ENCODE measurements around the gene MORN4. TPM values are rescaled to one million over a fixed set of nuclear protein-coding genes. Genes with fewer than 3 reads are reported as not detected.

Gene MORN4
- total RNA-seq, 2 experiments from 2014 or later, result 2.4 to 5.4 TPM

DNA sequence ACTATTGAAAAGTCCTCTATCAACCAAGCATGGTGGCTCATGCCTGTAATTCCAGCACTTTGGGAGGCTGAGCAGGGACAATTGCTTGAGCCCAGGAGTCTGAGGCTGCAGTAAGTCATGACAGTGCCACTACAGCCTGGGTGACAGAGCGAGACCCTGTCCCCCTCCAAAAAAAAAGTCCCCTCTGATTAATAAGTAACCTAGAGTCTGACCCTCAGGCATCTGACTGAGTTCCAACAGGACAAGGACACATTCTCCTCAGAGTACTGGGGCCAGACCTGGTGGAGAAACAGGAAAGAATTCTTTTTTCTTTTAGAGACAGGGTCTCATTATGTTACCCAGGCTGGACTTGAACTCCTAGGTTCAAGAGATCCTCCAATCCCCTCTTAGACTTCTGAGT, 10.0 kb downstream of the MORN4 start:
- H3K9me2 ChIP-seq (ENCODE audit: insufficient read depth, low read length), result no peaks in the 10 kb centered on the region
- intact Hi-C loops (cut with micrococcal nuclease; ENCODE audit: unreplicated experiment), result no loop called here
- no peaks in the 10 kb centered on the region for H4K20me1 ChIP-seq (ENCODE audit: insufficient read depth, low read length)
- no peaks in the 10 kb centered on the region for H3K36me3 ChIP-seq (ENCODE audit: insufficient read depth, low read length)
- H3K27ac ChIP-seq (ENCODE audit: low read depth, low read length, poor library complexity, severe bottlenecking), result no peak overlapping the region
- TF ChIP-seq, protein P1, sequence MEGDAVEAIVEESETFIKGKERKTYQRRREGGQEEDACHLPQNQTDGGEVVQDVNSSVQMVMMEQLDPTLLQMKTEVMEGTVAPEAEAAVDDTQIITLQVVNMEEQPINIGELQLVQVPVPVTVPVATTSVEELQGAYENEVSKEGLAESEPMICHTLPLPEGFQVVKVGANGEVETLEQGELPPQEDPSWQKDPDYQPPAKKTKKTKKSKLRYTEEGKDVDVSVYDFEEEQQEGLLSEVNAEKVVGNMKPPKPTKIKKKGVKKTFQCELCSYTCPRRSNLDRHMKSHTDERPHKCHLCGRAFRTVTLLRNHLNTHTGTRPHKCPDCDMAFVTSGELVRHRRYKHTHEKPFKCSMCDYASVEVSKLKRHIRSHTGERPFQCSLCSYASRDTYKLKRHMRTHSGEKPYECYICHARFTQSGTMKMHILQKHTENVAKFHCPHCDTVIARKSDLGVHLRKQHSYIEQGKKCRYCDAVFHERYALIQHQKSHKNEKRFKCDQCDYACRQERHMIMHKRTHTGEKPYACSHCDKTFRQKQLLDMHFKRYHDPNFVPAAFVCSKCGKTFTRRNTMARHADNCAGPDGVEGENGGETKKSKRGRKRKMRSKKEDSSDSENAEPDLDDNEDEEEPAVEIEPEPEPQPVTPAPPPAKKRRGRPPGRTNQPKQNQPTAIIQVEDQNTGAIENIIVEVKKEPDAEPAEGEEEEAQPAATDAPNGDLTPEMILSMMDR (conservative IDR thresholded peaks at IDR 0.05; ENCODE audit: low read length), result no peak
- DNase-seq (ENCODE audit: low spot score), result no peak
- no peak overlapping the region for H2AFZ ChIP-seq (ENCODE audit: low read length)
- no peaks in the 10 kb centered on the region for H3K9me3 ChIP-seq (ENCODE audit: low read length)
- POLR2A ChIA-PET, result interaction anchor here (0.5 to 0.7 kb wide), 3 partner anchors 93 to 169 kb away, joined by 4 read pairs; no protein-coding TSS in a partner anchor
- CTCF ChIA-PET (ENCODE audit: unreplicated experiment), result no interaction called here
- no peak overlapping the region for H3K4me2 ChIP-seq (ENCODE audit: low read length)
- H3K79me2 ChIP-seq (ENCODE audit: insufficient read depth, low read depth, low read length), result no peaks in the 10 kb centered on the region
- BruUV-seq (replicated peaks), result no TSS peak
- H3K4me1 ChIP-seq (ENCODE audit: insufficient read depth, low read length, poor library complexity, severe bottlenecking), result no peaks in the 10 kb centered on the region
- no peak overlapping the region for H3K4me3 ChIP-seq (ENCODE audit: low read depth, low read length, poor library complexity, severe bottlenecking)

DNA sequence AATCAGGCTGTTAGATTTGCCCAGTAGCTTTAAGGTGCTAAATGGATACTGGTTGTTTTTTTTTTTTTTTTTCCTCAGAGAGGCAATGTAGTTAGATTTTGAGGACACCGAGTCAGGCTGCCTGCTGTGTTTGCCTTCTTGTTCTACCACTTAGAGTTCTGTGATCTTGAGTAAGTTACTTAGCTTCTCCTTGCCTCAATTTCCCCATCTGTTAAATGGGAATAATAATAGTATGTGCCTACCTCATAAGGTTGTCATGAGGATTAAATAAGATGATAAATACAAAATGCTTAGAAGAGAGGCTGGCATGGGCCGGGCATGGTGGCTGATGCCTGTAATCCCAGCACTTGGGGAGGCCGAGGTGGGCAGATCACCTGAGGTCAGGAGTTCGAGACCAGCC, 14.6 kb downstream of the MORN4 start:
- no TSS peak for BruUV-seq (replicated peaks)
- ChIA-PET CTCF (ENCODE audit: unreplicated experiment) (no interaction called here), POLR2A (interaction anchor here (0.7 kb wide), 2 partner anchors 20 to 242 kb away, joined by 3 to 5 read pairs; no protein-coding TSS in a partner anchor)
- Histone ChIP-seq H3K9me3 (ENCODE audit: low read length) (no peaks in the 10 kb centered on the region), H3K4me3 (ENCODE audit: low read depth, low read length, poor library complexity, severe bottlenecking) (no peak overlapping the region), H3K4me1 (ENCODE audit: insufficient read depth, low read length, poor library complexity, severe bottlenecking) (no peaks in the 10 kb centered on the region), H3K79me2 (ENCODE audit: insufficient read depth, low read depth, low read length) (no peaks in the 10 kb centered on the region), H3K9me2 (ENCODE audit: insufficient read depth, low read length) (no peaks in the 10 kb centered on the region), H3K36me3 (ENCODE audit: insufficient read depth, low read length) (no peaks in the 10 kb centered on the region), H4K20me1 (ENCODE audit: insufficient read depth, low read length) (no peaks in the 10 kb centered on the region), H3K4me2 (ENCODE audit: low read length) (no peak overlapping the region), H2AFZ (ENCODE audit: low read length) (no peak overlapping the region), H3K27ac (ENCODE audit: low read depth, low read length, poor library complexity, severe bottlenecking) (no peak overlapping the region)
- TF ChIP-seq, protein P1 (conservative IDR thresholded peaks at IDR 0.05; ENCODE audit: low read length), result no peak
- no peak for TF ChIP-seq EZH2phosphoT487 (IDR thresholded peaks at IDR 0.05; ENCODE audit: borderline replicate concordance, low read depth, low read length)
- intact Hi-C loops (cut with micrococcal nuclease; ENCODE audit: unreplicated experiment), result no loop called here
- no peak for DNase-seq (ENCODE audit: low spot score)

DNA sequence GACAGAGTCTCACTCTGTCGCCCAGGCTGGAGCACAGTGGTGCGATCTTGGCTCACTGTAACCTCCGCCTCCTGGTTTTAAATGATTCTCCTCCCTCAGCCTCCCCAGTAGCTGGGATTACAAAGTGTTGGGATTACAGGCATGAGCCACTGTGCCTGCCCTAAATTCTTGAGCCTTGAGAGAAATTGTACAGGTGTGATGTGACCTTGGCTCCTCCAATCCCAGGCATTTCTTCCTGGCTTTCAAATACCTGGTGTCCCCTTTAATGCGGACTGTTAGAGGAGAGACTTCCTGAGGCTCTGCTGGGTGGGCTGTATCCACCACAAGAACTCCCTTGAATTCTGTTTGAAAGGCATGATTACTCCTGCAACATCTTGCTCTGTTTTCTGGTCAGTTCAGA, 15.0 kb downstream of the MORN4 start:
- intact Hi-C loops (cut with micrococcal nuclease; ENCODE audit: unreplicated experiment), result no loop called here
- ChIA-PET CTCF (ENCODE audit: unreplicated experiment) (no interaction called here), POLR2A (interaction anchor here (0.7 kb wide), 5 partner anchors 16 to 1926 kb away, joined by 3 to 5 read pairs (median 5); no protein-coding TSS in a partner anchor)
- TF ChIP-seq, protein P1 (conservative IDR thresholded peaks at IDR 0.05; ENCODE audit: low read length), result no peak
- no peak for TF ChIP-seq EZH2phosphoT487 (IDR thresholded peaks at IDR 0.05; ENCODE audit: borderline replicate concordance, low read depth, low read length)
- H3K36me3 ChIP-seq (ENCODE audit: insufficient read depth, low read length), result no peaks in the 10 kb centered on the region
- no peak for DNase-seq (ENCODE audit: low spot score)
- no peaks in the 10 kb centered on the region for H3K9me2 ChIP-seq (ENCODE audit: insufficient read depth, low read length)
- H3K9me3 ChIP-seq (ENCODE audit: low read length), result no peaks in the 10 kb centered on the region
- H3K4me3 ChIP-seq (ENCODE audit: low read depth, low read length, poor library complexity, severe bottlenecking), result no peak overlapping the region
- no peak overlapping the region for H3K27ac ChIP-seq (ENCODE audit: low read depth, low read length, poor library complexity, severe bottlenecking)
- H3K4me2 ChIP-seq (ENCODE audit: low read length), result no peak overlapping the region
- no peak overlapping the region for H2AFZ ChIP-seq (ENCODE audit: low read length)
- no peaks in the 10 kb centered on the region for H3K79me2 ChIP-seq (ENCODE audit: insufficient read depth, low read depth, low read length)
- no peaks in the 10 kb centered on the region for H3K4me1 ChIP-seq (ENCODE audit: insufficient read depth, low read length, poor library complexity, severe bottlenecking)
- BruUV-seq (replicated peaks), result no TSS peak
- H4K20me1 ChIP-seq (ENCODE audit: insufficient read depth, low read length), result no peaks in the 10 kb centered on the region
